GM18909 (cell line): ENCODE data around the gene SMCR8.
"Not testable (repeated sequence)": the region's sequence is repeated elsewhere in the genome, so short reads cannot be mapped to it uniquely, and the experiment has no call there.

Experiments
- ATAC-seq: cut with Tn5 transposase; IDR thresholded peaks from one replicate; pipeline ENCODE4 v1.9.1; 2021; ENCODE audit warnings: mild to moderate bottlenecking; ENCODE audit not compliant: unreplicated experiment, poor library complexity

SMCR8 gene

GRCh38 chr17:18318117-18318516, 3.0 kb downstream of the SMCR8 start:
- no peak for ATAC-seq

- ATAC-seq = no peak
Measured at GRCh38 chr17:18318771-18319450, 3.8 kb downstream of the SMCR8 start.

- no peak for ATAC-seq
Measured at GRCh38 chr17:18319604-18320256, 4.6 kb downstream of the SMCR8 start.

GRCh38 chr17:18320301-18320700, 5.2 kb downstream of the SMCR8 start:
- no peak for ATAC-seq

- no peak for ATAC-seq
Measured at GRCh38 chr17:18321309-18321708, 6.2 kb downstream of the SMCR8 start.

GRCh38 chr17:18322522-18322921, 7.4 kb downstream of the SMCR8 start:
- no peak for ATAC-seq

GRCh38 chr17:18323007-18323406, 7.9 kb downstream of the SMCR8 start:
- ATAC-seq = no peak

- ATAC-seq = no peak
Measured at GRCh38 chr17:18323507-18324139, 8.5 kb downstream of the SMCR8 start.

GRCh38 chr17:18324140-18325050, 9.3 kb downstream of the SMCR8 start:
- no peak for ATAC-seq

- no peak for ATAC-seq
Measured at GRCh38 chr17:18326039-18326438, 10.9 kb downstream of the SMCR8 start.

GRCh38 chr17:18326572-18326971, 11.5 kb downstream of the SMCR8 start:
- ATAC-seq = no peak

GRCh38 chr17:18327093-18327492, 12.0 kb downstream of the SMCR8 start:
- ATAC-seq = no peak

- ATAC-seq = no peak
Measured at GRCh38 chr17:18327556-18327955, 12.5 kb downstream of the SMCR8 start.

- no peak for ATAC-seq
Measured at GRCh38 chr17:18328643-18329204, 13.6 kb downstream of the SMCR8 start.

GRCh38 chr17:18331879-18332278, 16.8 kb downstream of the SMCR8 start:
- no peak for ATAC-seq

- ATAC-seq = no peak
Measured at GRCh38 chr17:18332909-18333489, 17.9 kb downstream of the SMCR8 start.

GRCh38 chr17:18338158-18338557, 23.1 kb downstream of the SMCR8 start:
- ATAC-seq = not testable (repeated sequence)

GRCh38 chr17:18339933-18340332, 24.8 kb downstream of the SMCR8 start:
- no peak for ATAC-seq

- no peak for ATAC-seq
Measured at GRCh38 chr17:18344021-18344420, 28.9 kb downstream of the SMCR8 start.

GRCh38 chr17:18353541-18353940, 38.4 kb downstream of the SMCR8 start:
- ATAC-seq = no peak
